GM21360 (cell line): ENCODE results near the gene TEX48.

Experiments
- ATAC-seq: cut with Tn5 transposase; IDR thresholded peaks from one replicate; pipeline ENCODE4 v1.9.1; 2021; ENCODE audit warnings: mild to moderate bottlenecking, moderate library complexity; ENCODE audit not compliant: unreplicated experiment

TEX48 gene

GRCh38 chr9:114669961-114670360 is 12.0 kb downstream of the TEX48 start:
- no peak for ATAC-seq

GRCh38 chr9:114668146-114668545 is 13.8 kb downstream of the TEX48 start:
- ATAC-seq: no peak

GRCh38 chr9:114666851-114667250 is 15.1 kb downstream of the TEX48 start:
- no peak for ATAC-seq

GRCh38 chr9:114666401-114666800 is 15.6 kb downstream of the TEX48 start:
- no peak for ATAC-seq

- ATAC-seq: no peak
Observed at GRCh38 chr9:114664181-114664580, 17.8 kb downstream of the TEX48 start.

GRCh38 chr9:114662081-114662989 is 19.7 kb downstream of the TEX48 start:
- peak; percentile 72 for ATAC-seq

GRCh38 chr9:114657705-114658104 is 24.3 kb downstream of the TEX48 start, which contains the start of gene TEX53:
TSS of gene TEX53 (minus strand) at chr9:114657805. CDS start at chr9:114657774, 31 bp downstream.
- ATAC-seq: no peak

- no peak for ATAC-seq
Observed at GRCh38 chr9:114656301-114656700, 25.7 kb downstream of the TEX48 start.

GRCh38 chr9:114655689-114656088 is 26.3 kb downstream of the TEX48 start:
- ATAC-seq: no peak

- ATAC-seq: peak; percentile 65
Observed at GRCh38 chr9:114653556-114654159, 28.3 kb downstream of the TEX48 start.

GRCh38 chr9:114652776-114653555 is 29.0 kb downstream of the TEX48 start:
- ATAC-seq: peak; percentile 20

GRCh38 chr9:114643896-114644295 is 38.1 kb downstream of the TEX48 start:
- ATAC-seq: no peak

- ATAC-seq: no peak
Observed at GRCh38 chr9:114643001-114643400, 39.0 kb downstream of the TEX48 start.

- no peak for ATAC-seq
Observed at GRCh38 chr9:114641967-114642366, 40.0 kb downstream of the TEX48 start.

GRCh38 chr9:114638404-114638803 is 43.6 kb downstream of the TEX48 start:
- ATAC-seq: no peak

- ATAC-seq: no peak
Observed at GRCh38 chr9:114634387-114634786, 47.6 kb downstream of the TEX48 start.

GRCh38 chr9:114633438-114634089 is 48.4 kb downstream of the TEX48 start:
- ATAC-seq: no peak

GRCh38 chr9:114631166-114631565 is 50.8 kb downstream of the TEX48 start:
- ATAC-seq: no peak

- ATAC-seq: no peak
Observed at GRCh38 chr9:114629563-114630090, 52.4 kb downstream of the TEX48 start.

GRCh38 chr9:114627553-114627952 is 54.4 kb downstream of the TEX48 start:
- ATAC-seq: no peak
